ENCODE data around the gene RFT1.
"Not testable (repeated sequence)": the region's sequence is repeated elsewhere in the genome, so short reads cannot be mapped to it uniquely, and the experiment has no call there.

RFT1 gene

GRCh38 chr3:53065841-53066480, 64.3 kb downstream of the RFT1 start:
- no peaks in the 10 kb centered on the region for H3K79me2 ChIP-seq (ENCODE audit: low read length)
- H3K9ac ChIP-seq (ENCODE audit: low read length), result no peak overlapping the region
- TF ChIP-seq CTCF (IDR thresholded peaks at IDR 0.05; ENCODE audit: low read length), result no peak
- TF ChIP-seq EZH2 (optimal IDR thresholded peaks at IDR 0.05; ENCODE audit: low read depth, low read length), result no peak
- no peak for TF ChIP-seq EZH2phosphoT487 (IDR thresholded peaks at IDR 0.05; ENCODE audit: low read length)
- no peaks in the 10 kb centered on the region for H3K9me3 ChIP-seq (replicated peaks; ENCODE audit: insufficient read depth, low read length)
- no peak overlapping the region for H3K4me2 ChIP-seq (ENCODE audit: low read depth, low read length)
- H2AFZ ChIP-seq (ENCODE audit: low read length), result no peak overlapping the region
- H4K20me1 ChIP-seq (ENCODE audit: insufficient read depth, low read length), result no peaks in the 10 kb centered on the region
- no peak overlapping the region for H3K4me3 ChIP-seq (ENCODE audit: low read length)
- H3K9me2 ChIP-seq (replicated peaks; ENCODE audit: insufficient read depth, low read length), result no peaks in the 10 kb centered on the region
- no peaks in the 10 kb centered on the region for H3F3A ChIP-seq (ENCODE audit: insufficient read depth, low read length)
- H3K4me1 ChIP-seq (ENCODE audit: low read length), result no peaks in the 10 kb centered on the region
- H3K27me3 ChIP-seq (replicated peaks; ENCODE audit: insufficient read depth, low read length), result no peaks in the 10 kb centered on the region
- no peak overlapping the region for H3K27ac ChIP-seq (ENCODE audit: low read length)
- H3K36me3 ChIP-seq (replicated peaks; ENCODE audit: insufficient read depth, low read length), result no peaks in the 10 kb centered on the region
- DNase-seq, result no peak

GRCh38 chr3:53062905-53063304, 67.3 kb downstream of the RFT1 start:
- H3K9ac ChIP-seq (ENCODE audit: low read length), result no peak overlapping the region
- no peak overlapping the region for H3K4me3 ChIP-seq (ENCODE audit: low read length)
- H3K27ac ChIP-seq (ENCODE audit: low read length), result no peak overlapping the region
- no peaks in the 10 kb centered on the region for H3K79me2 ChIP-seq (ENCODE audit: low read length)
- no peaks in the 10 kb centered on the region for H3K36me3 ChIP-seq (replicated peaks; ENCODE audit: insufficient read depth, low read length)
- no peaks in the 10 kb centered on the region for H3F3A ChIP-seq (ENCODE audit: insufficient read depth, low read length)
- H2AFZ ChIP-seq (ENCODE audit: low read length), result no peak overlapping the region
- no peaks in the 10 kb centered on the region for H4K20me1 ChIP-seq (ENCODE audit: insufficient read depth, low read length)
- H3K9me2 ChIP-seq (replicated peaks; ENCODE audit: insufficient read depth, low read length), result no peaks in the 10 kb centered on the region
- no peak for DNase-seq
- H3K27me3 ChIP-seq (replicated peaks; ENCODE audit: insufficient read depth, low read length), result no peaks in the 10 kb centered on the region
- no peaks in the 10 kb centered on the region for H3K9me3 ChIP-seq (replicated peaks; ENCODE audit: insufficient read depth, low read length)
- no peak overlapping the region for H3K4me2 ChIP-seq (ENCODE audit: low read depth, low read length)
- H3K4me1 ChIP-seq (ENCODE audit: low read length), result no peaks in the 10 kb centered on the region
- TF ChIP-seq CTCF (IDR thresholded peaks at IDR 0.05; ENCODE audit: low read length) (no peak), EZH2 (optimal IDR thresholded peaks at IDR 0.05; ENCODE audit: low read depth, low read length) (no peak), EZH2phosphoT487 (IDR thresholded peaks at IDR 0.05; ENCODE audit: low read length) (no peak)

- Histone ChIP-seq H3K4me2 (ENCODE audit: low read depth, low read length) (no peak overlapping the region), H3K4me1 (ENCODE audit: low read length) (no peaks in the 10 kb centered on the region), H3K79me2 (ENCODE audit: low read length) (no peaks in the 10 kb centered on the region), H3K9me2 (replicated peaks; ENCODE audit: insufficient read depth, low read length) (no peaks in the 10 kb centered on the region), H3F3A (ENCODE audit: insufficient read depth, low read length) (no peaks in the 10 kb centered on the region), H3K9me3 (replicated peaks; ENCODE audit: insufficient read depth, low read length) (no peaks in the 10 kb centered on the region), H3K4me3 (ENCODE audit: low read length) (no peak overlapping the region), H3K27me3 (replicated peaks; ENCODE audit: insufficient read depth, low read length) (no peaks in the 10 kb centered on the region), H3K36me3 (replicated peaks; ENCODE audit: insufficient read depth, low read length) (no peaks in the 10 kb centered on the region), H2AFZ (ENCODE audit: low read length) (no peak overlapping the region), H4K20me1 (ENCODE audit: insufficient read depth, low read length) (no peaks in the 10 kb centered on the region), H3K9ac (ENCODE audit: low read length) (no peak overlapping the region), H3K27ac (ENCODE audit: low read length) (no peak overlapping the region)
- no peak for TF ChIP-seq EZH2phosphoT487 (IDR thresholded peaks at IDR 0.05; ENCODE audit: low read length)
- TF ChIP-seq EZH2 (optimal IDR thresholded peaks at IDR 0.05; ENCODE audit: low read depth, low read length), result no peak
- peak; percentile 16; the same call in 1 of the 2 replicates for TF ChIP-seq CTCF (IDR thresholded peaks at IDR 0.05; ENCODE audit: low read length)
- DNase-seq, result no peak
Measured at GRCh38 chr3:53056442-53056841, 73.8 kb downstream of the RFT1 start.

GRCh38 chr3:53054233-53054632, 76.0 kb downstream of the RFT1 start:
- H2AFZ ChIP-seq (ENCODE audit: low read length), result not testable (repeated sequence)

More at GRCh38 chr3:53054233-53054632, 76.0 kb downstream of the RFT1 start:
- H3K27me3 ChIP-seq (replicated peaks; ENCODE audit: insufficient read depth, low read length); H3K79me2 ChIP-seq (ENCODE audit: low read length); H3K4me1 ChIP-seq (ENCODE audit: low read length); H3F3A ChIP-seq (ENCODE audit: insufficient read depth, low read length); H3K27ac ChIP-seq (ENCODE audit: low read length); H3K4me3 ChIP-seq (ENCODE audit: low read length); H3K9me3 ChIP-seq (replicated peaks; ENCODE audit: insufficient read depth, low read length); H3K9ac ChIP-seq (ENCODE audit: low read length); DNase-seq; H4K20me1 ChIP-seq (ENCODE audit: insufficient read depth, low read length); H3K36me3 ChIP-seq (replicated peaks; ENCODE audit: insufficient read depth, low read length); H3K9me2 ChIP-seq (replicated peaks; ENCODE audit: insufficient read depth, low read length); H3K4me2 ChIP-seq (ENCODE audit: low read depth, low read length): not testable (repeated sequence)
